Stimulated activated CD4-positive, alpha-beta T cell treated with anti-CD3 and anti-CD28 coated beads, Interleukin-2, amount 100 ng/mL, for 48 hours (primary cell): ENCODE data around the gene KLHL5.

Source experiments
- DNase-seq, 2 donors: peaks; one replicate each; pipeline ENCODE4 v3.0.0-alpha.2; 2020

The KLHL5 gene

DNA sequence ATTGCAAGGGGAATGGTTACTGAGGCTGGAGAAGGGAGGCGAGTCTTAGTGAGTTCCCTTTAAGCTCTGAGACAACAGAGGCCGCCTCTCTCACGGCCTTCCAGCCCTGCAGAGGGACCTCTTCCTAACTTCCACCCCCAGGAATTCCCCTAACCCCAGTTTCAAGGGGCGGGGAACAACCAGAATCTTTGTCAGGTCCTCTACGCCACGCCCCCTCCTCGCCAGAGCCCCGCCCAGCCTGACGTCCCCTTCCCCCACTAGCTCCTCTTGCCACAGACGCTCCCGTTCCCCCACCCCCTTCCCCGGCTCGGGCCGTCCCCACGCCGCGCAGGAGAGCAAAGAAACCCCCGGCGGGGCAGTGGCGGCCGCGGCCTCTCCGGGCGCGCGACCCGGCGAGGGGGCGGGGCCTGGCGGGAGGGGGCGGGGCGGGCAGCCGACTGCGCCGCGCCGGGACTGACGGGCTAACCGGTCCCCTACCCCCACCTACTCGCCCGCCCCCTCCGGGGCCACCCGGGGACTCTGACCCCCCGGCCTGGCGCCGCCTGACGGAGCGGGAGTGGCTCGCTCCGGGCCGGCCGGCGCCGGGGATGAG is 17.6 kb upstream of the KLHL5 start:
- peak; percentile 94 to 96 for DNase-seq

GRCh38 chr4:39044956-39045826 is 16.8 kb upstream of the KLHL5 start:
- peak; percentile 14 to 30 for DNase-seq

DNA sequence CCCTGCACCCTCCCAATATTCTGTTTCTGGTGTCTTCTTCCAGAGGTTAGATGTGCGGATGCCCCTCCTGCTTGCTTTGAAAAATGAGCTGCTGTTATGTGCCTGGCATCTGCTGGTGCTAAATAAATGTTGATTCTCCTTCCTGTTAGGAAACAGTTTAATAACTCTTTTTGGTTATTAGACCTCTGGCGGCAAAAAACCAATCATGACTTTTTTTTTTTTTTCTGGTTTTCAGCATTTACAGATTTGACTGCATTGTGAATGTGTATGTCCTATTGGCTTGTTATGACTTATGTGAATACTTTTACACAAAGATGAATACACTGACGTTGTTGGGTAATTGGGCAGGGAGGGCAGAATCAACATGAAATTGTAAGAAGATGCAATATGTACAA is 16.2 kb upstream of the KLHL5 start:
- no peak for DNase-seq

DNA sequence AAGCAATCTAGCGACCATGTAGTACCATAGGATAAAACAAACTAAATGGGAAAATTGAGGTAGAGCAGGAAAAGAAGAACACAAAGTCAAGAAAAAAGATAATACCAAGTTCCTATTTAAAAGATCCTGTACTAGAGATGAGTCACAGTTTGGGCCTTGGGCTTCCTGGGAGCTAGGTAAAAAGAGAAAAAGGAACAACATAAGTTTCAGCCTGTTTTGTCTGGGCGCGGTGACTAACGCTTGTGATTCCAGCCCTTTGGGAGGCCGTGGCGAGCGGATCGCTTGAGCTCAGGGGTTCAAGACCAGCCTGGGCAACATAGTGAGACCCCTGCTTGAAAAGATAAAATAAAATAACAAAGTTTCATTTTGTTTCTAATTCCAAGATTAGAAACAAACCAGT is 15.8 kb upstream of the KLHL5 start:
- no peak for DNase-seq

DNA sequence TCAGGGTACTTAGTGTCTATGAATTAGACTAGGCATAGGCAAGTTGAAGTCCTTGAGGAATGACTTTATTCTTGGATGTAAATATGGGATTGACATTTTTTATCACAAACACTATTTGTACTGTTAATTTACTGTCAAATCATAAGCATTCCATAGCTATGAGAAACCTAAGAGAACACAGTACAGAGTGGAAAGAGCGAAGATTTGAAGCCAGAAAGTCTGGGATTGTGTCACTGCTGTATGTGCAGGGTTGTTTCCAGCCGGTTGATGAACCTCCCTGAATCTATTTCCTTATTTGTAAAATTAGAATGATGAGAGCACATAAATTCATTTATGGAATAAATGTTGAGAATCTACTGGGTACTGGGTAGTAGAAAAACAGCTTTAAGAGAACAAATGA is 14.4 kb upstream of the KLHL5 start:
- DNase-seq, result no peak

- DNase-seq, result no peak
These were observed 13.7 kb upstream of the KLHL5 start for GRCh38 chr4:39048311-39048710.

DNA sequence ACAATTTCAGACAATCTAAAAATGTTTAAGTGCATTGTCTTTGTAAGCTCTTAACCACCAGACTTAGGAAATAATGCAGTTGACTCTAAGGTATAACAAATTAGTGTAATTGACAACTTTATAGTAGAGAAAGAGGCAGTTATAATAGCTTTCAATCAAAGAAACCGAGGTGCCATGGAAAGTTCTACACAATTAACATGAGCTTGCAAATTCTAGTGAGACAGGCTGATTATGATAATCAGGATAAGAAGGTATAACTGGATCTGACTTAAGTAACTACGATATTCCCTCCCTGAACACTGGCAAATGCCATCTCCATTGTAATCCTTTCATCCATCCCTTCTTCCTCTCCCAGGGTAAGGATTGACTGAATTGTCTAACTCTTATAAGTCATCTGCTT is 11.4 kb upstream of the KLHL5 start:
- no peak for DNase-seq

- DNase-seq, result no peak
These were observed 10.5 kb upstream of the KLHL5 start for GRCh38 chr4:39051492-39051891.

DNA sequence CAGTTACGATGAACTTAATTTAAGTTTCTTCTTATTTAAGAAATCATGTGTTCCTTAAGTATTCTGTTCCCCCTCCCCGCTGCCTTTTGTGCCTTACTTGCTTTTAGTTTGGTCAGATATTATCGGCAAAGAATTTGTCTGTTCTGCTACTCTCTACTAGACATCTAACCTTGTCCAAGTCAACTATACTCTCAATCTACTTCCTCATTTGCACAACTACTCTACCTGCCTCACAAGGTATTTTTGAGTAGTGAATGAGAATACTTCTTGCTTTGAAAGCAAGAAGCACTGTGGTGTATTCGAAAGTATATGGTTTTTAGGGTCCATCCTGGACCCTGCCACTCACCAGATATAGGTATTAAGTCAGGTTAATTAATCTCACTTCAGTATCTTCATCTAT is 8.0 kb upstream of the KLHL5 start:
- DNase-seq, result no peak

GRCh38 chr4:39054497-39054896 is 7.5 kb upstream of the KLHL5 start:
- DNase-seq, result no peak

DNA sequence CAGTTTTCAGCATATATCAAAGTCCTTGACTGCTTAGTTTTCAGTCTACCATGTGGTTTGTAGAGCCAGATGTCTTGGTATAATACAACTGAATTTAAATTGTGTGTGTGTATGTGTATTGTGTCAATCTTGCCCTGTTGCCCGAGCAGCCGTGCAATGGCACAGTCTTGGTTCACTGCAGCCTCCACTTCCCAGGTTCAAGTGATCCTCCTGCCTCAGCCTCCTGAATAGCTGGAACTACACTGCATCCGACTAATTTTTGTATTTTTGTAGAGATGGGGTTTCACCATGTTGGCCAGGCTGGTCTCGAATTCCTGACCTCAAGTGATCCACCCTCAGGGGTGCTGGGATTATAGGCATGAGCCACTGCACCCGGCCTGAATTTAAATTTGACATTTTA is 6.0 kb upstream of the KLHL5 start:
- DNase-seq, result no peak

- no peak for DNase-seq
These were observed 575 bp upstream of the KLHL5 start for GRCh38 chr4:39061457-39061856.

DNA sequence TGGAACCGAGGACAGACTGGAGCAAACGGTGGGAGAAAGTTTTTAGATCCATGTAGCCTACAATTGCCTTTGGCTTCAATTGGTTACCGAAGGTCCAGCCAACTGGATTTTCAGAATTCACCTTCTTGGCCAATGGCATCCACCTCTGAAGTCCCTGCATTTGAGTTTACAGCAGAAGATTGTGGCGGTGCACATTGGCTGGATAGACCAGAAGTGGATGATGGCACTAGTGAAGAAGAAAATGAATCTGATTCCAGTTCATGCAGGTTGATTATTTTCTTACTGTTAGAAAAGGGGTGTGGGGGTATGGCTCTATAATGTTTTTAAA is 702 bp downstream of the KLHL5 start:
- no peak for DNase-seq

- DNase-seq, result no peak
These were observed 1.4 kb downstream of the KLHL5 start for GRCh38 chr4:39063430-39063829.

GRCh38 chr4:39066371-39066770 is 4.3 kb downstream of the KLHL5 start:
- DNase-seq, result no peak

- DNase-seq, result no peak
These were observed 5.0 kb downstream of the KLHL5 start for GRCh38 chr4:39067031-39067430.

DNA sequence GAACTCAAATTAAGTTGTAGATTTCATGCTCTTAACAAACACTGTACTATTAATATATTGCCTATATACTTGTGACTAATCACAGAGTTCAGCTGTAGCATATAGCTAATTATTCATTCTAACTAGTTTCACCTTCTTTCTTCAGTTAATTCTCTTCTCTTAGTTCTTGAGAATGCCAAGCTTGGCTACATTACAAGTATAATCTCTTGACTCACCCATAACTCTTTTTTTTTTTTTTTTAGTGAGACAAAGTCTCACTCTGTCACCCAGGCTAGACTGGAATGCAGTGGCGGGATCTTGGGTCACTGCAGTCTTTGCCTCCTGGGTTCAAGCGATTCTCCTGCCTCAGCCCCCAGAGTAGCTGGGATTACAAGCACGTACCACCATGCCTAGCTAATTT is 5.4 kb downstream of the KLHL5 start:
- no peak for DNase-seq

- no peak for DNase-seq
These were observed 6.9 kb downstream of the KLHL5 start for GRCh38 chr4:39068907-39069306.

DNA sequence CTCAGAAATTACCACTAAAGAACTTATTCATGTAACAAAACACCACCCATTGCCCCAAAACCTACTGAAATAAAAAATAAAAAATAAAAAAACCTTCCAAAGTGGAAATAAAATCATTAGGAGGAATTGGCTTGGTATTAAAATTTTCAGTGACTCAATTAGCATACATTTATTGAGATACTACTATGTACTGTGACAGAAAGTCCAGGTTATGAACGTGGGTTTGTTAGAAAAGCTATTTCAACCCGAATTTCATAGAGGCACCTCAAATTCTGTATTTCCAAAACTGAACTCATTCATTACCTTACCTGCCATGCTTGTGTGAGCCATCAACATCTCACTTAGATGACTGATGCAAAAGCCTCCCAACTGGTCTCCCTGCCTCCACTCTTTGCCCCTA is 16.8 kb downstream of the KLHL5 start:
- DNase-seq, result no peak

DNA sequence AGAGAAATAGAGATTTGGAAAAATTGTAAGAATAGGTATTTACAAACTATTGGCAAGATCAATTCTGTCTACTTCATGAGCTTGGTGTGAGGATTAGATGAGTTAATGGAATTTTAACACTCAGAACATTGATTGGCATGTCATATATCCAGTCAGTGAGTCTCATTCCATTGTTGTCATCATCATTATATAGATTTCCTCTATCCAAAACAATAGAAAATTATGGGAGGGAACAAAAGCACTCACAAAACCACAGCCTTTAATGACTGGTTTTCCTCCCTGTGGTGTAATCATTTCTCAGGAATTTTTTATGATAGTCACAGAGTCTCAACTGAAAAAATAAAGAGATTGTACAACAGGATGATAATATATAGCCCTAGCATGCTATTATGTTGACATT is 21.1 kb downstream of the KLHL5 start:
- no peak for DNase-seq

DNA sequence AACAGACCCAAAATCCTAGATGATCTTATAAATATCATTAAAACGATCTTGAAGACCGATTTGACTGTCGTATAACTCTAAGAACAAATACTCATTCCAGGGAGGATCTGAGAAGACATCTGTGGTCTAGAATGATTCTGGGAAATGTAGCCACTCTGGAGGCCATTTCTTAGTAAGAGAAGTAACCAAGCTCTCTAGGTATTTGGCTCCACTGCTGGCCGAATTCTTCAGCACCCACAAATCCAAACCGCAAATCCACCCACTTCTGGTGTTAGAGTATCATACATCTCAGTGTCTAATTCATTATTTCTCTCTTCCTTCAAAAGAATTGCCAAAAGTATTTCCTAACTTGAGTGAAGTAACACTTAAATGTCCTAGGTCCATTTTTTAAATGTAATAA is 23.9 kb downstream of the KLHL5 start:
- DNase-seq, result no peak

GRCh38 chr4:39096847-39097246 is 34.8 kb downstream of the KLHL5 start:
- no peak for DNase-seq

- DNase-seq, result no peak
These were observed 35.3 kb downstream of the KLHL5 start for GRCh38 chr4:39097290-39097689.

DNA sequence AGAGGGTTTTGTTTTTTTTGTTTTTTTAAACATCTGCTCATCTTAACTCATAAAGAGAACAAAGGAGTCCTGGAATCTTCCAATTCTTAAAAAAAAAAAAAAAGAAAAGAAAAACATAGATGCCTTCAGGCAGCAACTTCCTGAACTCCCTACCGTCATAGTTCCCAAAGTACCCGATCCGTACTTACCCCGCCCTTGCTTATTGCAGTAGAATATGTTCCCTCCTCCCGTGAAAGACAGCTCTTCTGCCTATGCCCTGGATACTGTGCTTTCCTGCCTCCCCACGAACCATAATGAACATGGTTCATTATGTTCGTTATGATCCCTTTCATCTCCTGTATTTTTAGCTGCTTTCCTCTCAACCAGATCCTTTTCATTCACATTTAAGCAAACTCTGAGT is 40.3 kb downstream of the KLHL5 start:
- DNase-seq, result no peak

GRCh38 chr4:39103291-39103690 is 41.3 kb downstream of the KLHL5 start:
- DNase-seq, result no peak
